ENCODE measurements around the gene CRIM1.

The CRIM1 gene

GRCh38 chr2:36396878-36397539 lies 41.4 kb downstream of the CRIM1 start:
- no peak for DNase-seq (ENCODE audit: low read depth)

- no peak for DNase-seq (ENCODE audit: low read depth)
These were observed 42.3 kb downstream of the CRIM1 start for GRCh38 chr2:36397728-36398413.

- DNase-seq (ENCODE audit: low read depth), result no peak
These were observed 43.5 kb downstream of the CRIM1 start for GRCh38 chr2:36399050-36399449.

GRCh38 chr2:36403675-36404230 lies 48.2 kb downstream of the CRIM1 start:
- no peak for DNase-seq (ENCODE audit: low read depth)

GRCh38 chr2:36404318-36404717 lies 48.7 kb downstream of the CRIM1 start:
- no peak for DNase-seq (ENCODE audit: low read depth)

GRCh38 chr2:36404754-36405153 lies 49.2 kb downstream of the CRIM1 start:
- no peak for DNase-seq (ENCODE audit: low read depth)

- DNase-seq (ENCODE audit: low read depth), result no peak
These were observed 49.6 kb downstream of the CRIM1 start for GRCh38 chr2:36405183-36405582.

- no peak for DNase-seq (ENCODE audit: low read depth)
These were observed 50.7 kb downstream of the CRIM1 start for GRCh38 chr2:36406296-36406695.

- DNase-seq (ENCODE audit: low read depth), result no peak
These were observed 51.8 kb downstream of the CRIM1 start for GRCh38 chr2:36407413-36407812.

- DNase-seq (ENCODE audit: low read depth), result no peak
These were observed 52.7 kb downstream of the CRIM1 start for GRCh38 chr2:36408198-36408703.

- no peak for DNase-seq (ENCODE audit: low read depth)
These were observed 53.8 kb downstream of the CRIM1 start for GRCh38 chr2:36409335-36409734.

GRCh38 chr2:36409935-36410334 lies 54.4 kb downstream of the CRIM1 start:
- no peak for DNase-seq (ENCODE audit: low read depth)

GRCh38 chr2:36410681-36411080 lies 55.1 kb downstream of the CRIM1 start:
- DNase-seq (ENCODE audit: low read depth), result no peak

- no peak for DNase-seq (ENCODE audit: low read depth)
These were observed 56.4 kb downstream of the CRIM1 start for GRCh38 chr2:36411962-36412444.

GRCh38 chr2:36413218-36413617 lies 57.6 kb downstream of the CRIM1 start:
- DNase-seq (ENCODE audit: low read depth), result no peak

- DNase-seq (ENCODE audit: low read depth), result no peak
These were observed 58.7 kb downstream of the CRIM1 start for GRCh38 chr2:36414307-36414706.

- no peak for DNase-seq (ENCODE audit: low read depth)
These were observed 59.9 kb downstream of the CRIM1 start for GRCh38 chr2:36415381-36416022.

GRCh38 chr2:36416370-36417165 lies 61.0 kb downstream of the CRIM1 start:
- no peak for DNase-seq (ENCODE audit: low read depth)

GRCh38 chr2:36420569-36421181 lies 65.1 kb downstream of the CRIM1 start:
- no peak for DNase-seq (ENCODE audit: low read depth)

- no peak for DNase-seq (ENCODE audit: low read depth)
These were observed 65.8 kb downstream of the CRIM1 start for GRCh38 chr2:36421379-36421778.

- no peak for DNase-seq (ENCODE audit: low read depth)
These were observed 67.6 kb downstream of the CRIM1 start for GRCh38 chr2:36423172-36423571.

Measured in stromal cell of bone marrow (primary cell).